Stimulated activated CD8-positive, alpha-beta memory T cell treated with anti-CD3 and anti-CD28 coated beads, Interleukin-4, amount 100 ng/mL, for 4 hours (primary cell): ENCODE data around the gene DNAAF6.

Experiments used
- DNase-seq, 2 donors: peaks; one replicate each; pipeline ENCODE4 v3.0.0-alpha.2; 2020; ENCODE audit warnings: low read depth in 2 of 2, low spot score in 1 of 2

The DNAAF6 gene

DNA sequence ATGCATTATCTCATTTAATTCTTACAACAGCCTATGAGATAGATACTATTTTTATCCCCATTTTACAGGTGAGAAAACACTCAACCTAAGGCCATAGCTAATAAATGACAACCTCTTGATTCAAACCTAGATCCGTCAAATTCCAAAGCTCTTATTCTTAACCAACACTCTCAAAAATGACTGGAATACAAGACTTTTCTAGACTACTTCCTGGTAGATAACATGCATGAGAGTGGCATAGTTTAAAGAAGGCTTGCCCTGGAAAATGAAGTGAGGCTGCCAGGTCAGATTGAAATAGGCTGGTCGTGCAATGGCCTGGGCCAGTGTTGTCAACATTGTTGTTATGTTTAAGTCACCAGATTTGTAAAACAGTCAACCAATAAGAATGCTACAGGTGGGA lies 86.6 kb downstream of the DNAAF6 start:
- DNase-seq = no peak
